SK-N-SH (cell line): ENCODE data around the gene VPS8.

Experiments used
- CTCF ChIP-seq: fragments of 200-600 bp; sonication (generic); IDR thresholded peaks from 2 replicates; pipeline ENCODE4 v1.6.1; 2017; ENCODE audit warnings: antibody characterized with exemption, mild to moderate bottlenecking, moderate library complexity
- EP300 ChIP-seq, 2 experiments: IDR thresholded peaks; 2 replicates each; pipeline versions ENCODE4 v1.4.0 to v1.6.1; 2012; ENCODE audit warnings: borderline replicate concordance in 1 of 2, low read depth in 1 of 2, low read length in 1 of 2
- EZH2phosphoT487 ChIP-seq: fragments of 200-600 bp; sonication (generic); IDR thresholded peaks from 2 replicates; pipeline ENCODE4 v1.6.1; 2017; ENCODE audit warnings: low read depth, mixed run types, mild to moderate bottlenecking, antibody characterized with exemption, moderate library complexity, borderline replicate concordance
- FOSL2 ChIP-seq: IDR thresholded peaks from 2 replicates; pipeline ENCODE4 v1.4.0; 2012; ENCODE audit warnings: low read depth, mild to moderate bottlenecking, moderate library complexity, borderline replicate concordance
- NFIC ChIP-seq: IDR thresholded peaks from 2 replicates; pipeline ENCODE4 v1.4.0; 2012; ENCODE audit warnings: borderline replicate concordance
- POLR2AphosphoS5 ChIP-seq: IDR thresholded peaks from 2 replicates; pipeline ENCODE4 v1.6.1; 2012; ENCODE audit warnings: low read depth, low read length
- RAD21 ChIP-seq: IDR thresholded peaks from 2 replicates; pipeline ENCODE4 v1.6.1; 2012; ENCODE audit warnings: mild to moderate bottlenecking, low read length
- RCOR1 ChIP-seq: fragments of 150-350 bp; IDR thresholded peaks from 2 replicates; pipeline ENCODE4 v1.6.1; 2017; ENCODE audit warnings: antibody characterized with exemption, low read length
- SMC3 ChIP-seq: IDR thresholded peaks from 2 replicates; pipeline ENCODE4 v1.6.1; 2012; ENCODE audit warnings: low read depth, low read length, improper control_type of control experiment
- USF1 ChIP-seq: IDR thresholded peaks from 2 replicates; pipeline ENCODE4 v1.4.0; 2012; ENCODE audit warnings: low read depth, borderline replicate concordance
- TF ChIP-seq, protein P1 (sequence below): fragments of 150-350 bp; IDR thresholded peaks from 2 replicates; pipeline ENCODE4 v1.6.1; 2017; ENCODE audit warnings: antibody characterized with exemption, low read length, low read depth, borderline replicate concordance
- TF ChIP-seq, protein P2 (sequence below): IDR thresholded peaks from 2 replicates; pipeline ENCODE4 v1.6.1; 2012; ENCODE audit warnings: mild to moderate bottlenecking, low read depth, low read length, moderate library complexity

- no peak for TF ChIP-seq FOSL2
- TF ChIP-seq RCOR1: no peak
- no peak for TF ChIP-seq EP300 (IDR thresholded peaks at IDR 0.05; ENCODE audit: borderline replicate concordance in 1 of 2, low read depth in 1 of 2, low read length in 1 of 2)
- TF ChIP-seq, protein P1, sequence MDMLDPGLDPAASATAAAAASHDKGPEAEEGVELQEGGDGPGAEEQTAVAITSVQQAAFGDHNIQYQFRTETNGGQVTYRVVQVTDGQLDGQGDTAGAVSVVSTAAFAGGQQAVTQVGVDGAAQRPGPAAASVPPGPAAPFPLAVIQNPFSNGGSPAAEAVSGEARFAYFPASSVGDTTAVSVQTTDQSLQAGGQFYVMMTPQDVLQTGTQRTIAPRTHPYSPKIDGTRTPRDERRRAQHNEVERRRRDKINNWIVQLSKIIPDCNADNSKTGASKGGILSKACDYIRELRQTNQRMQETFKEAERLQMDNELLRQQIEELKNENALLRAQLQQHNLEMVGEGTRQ: no peak
- no peak for TF ChIP-seq NFIC
- no peak for TF ChIP-seq USF1
- TF ChIP-seq, protein P2, sequence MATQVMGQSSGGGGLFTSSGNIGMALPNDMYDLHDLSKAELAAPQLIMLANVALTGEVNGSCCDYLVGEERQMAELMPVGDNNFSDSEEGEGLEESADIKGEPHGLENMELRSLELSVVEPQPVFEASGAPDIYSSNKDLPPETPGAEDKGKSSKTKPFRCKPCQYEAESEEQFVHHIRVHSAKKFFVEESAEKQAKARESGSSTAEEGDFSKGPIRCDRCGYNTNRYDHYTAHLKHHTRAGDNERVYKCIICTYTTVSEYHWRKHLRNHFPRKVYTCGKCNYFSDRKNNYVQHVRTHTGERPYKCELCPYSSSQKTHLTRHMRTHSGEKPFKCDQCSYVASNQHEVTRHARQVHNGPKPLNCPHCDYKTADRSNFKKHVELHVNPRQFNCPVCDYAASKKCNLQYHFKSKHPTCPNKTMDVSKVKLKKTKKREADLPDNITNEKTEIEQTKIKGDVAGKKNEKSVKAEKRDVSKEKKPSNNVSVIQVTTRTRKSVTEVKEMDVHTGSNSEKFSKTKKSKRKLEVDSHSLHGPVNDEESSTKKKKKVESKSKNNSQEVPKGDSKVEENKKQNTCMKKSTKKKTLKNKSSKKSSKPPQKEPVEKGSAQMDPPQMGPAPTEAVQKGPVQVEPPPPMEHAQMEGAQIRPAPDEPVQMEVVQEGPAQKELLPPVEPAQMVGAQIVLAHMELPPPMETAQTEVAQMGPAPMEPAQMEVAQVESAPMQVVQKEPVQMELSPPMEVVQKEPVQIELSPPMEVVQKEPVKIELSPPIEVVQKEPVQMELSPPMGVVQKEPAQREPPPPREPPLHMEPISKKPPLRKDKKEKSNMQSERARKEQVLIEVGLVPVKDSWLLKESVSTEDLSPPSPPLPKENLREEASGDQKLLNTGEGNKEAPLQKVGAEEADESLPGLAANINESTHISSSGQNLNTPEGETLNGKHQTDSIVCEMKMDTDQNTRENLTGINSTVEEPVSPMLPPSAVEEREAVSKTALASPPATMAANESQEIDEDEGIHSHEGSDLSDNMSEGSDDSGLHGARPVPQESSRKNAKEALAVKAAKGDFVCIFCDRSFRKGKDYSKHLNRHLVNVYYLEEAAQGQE: no peak
- no peak for TF ChIP-seq EZH2phosphoT487
- TF ChIP-seq CTCF: no peak
- no peak for TF ChIP-seq SMC3
- no peak for TF ChIP-seq POLR2AphosphoS5
- no peak for TF ChIP-seq RAD21
Observed at GRCh38 chr3:185066251-185066650, 254.3 kb downstream of the VPS8 start.
